GM18867 (cell line): ENCODE results near the gene IFI6.
A peak's percentile ranks its signal among the peaks of the same experiment; 100 is the strongest.
"Not testable (repeated sequence)": the region's sequence is repeated elsewhere in the genome, so short reads cannot be mapped to it uniquely, and the experiment has no call there.

Source experiments
- ATAC-seq: cut with Tn5 transposase; IDR thresholded peaks from one replicate; pipeline ENCODE4 v1.9.1; 2021; ENCODE audit warnings: mild to moderate bottlenecking, moderate library complexity; ENCODE audit not compliant: unreplicated experiment

IFI6 gene, protein sequence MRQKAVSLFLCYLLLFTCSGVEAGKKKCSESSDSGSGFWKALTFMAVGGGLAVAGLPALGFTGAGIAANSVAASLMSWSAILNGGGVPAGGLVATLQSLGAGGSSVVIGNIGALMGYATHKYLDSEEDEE

DNA sequence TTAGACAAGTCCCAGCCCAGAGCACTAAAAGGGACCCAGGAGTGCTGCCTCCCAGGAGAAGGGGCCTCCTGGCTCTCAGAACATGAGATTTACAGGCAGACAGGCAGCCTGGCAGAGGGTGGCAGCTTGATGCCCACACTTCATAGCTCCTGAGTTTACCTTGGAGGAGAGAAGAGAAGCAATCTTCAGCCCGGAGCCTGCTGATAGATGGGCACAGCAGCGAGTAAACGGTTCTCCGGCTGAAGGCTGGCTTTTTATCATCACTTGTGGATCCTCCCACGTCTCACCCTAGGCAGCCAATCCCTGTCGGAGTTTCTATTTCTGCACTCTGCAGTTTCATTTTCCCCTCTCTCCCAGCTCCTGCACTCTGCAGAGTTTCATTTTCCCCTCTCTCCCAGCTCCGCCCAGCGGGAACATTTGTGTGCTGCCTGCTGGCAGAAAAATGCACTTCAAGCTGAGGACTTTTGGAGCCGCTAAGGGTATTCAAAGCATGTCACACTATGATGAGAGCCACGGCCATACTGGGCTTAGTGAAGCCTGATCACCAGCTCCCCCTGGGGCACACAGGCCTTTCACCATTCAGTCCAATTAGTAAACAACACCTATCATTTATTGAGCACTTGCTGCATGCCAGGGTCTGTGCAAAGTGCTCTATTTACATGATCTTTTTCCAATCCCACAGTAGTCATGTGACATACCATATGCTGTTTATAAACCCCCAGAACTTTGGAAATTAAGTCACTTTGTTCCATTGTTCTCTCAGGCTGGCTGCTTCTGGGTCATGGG lies at the start of gene IFI6:
Gene IFI6 (minus strand): TSS at position 229 of the 786 bp plus-strand sequence. CDS start 2,878 bp downstream, outside the sequence.
- ATAC-seq: peak; percentile 83

DNA sequence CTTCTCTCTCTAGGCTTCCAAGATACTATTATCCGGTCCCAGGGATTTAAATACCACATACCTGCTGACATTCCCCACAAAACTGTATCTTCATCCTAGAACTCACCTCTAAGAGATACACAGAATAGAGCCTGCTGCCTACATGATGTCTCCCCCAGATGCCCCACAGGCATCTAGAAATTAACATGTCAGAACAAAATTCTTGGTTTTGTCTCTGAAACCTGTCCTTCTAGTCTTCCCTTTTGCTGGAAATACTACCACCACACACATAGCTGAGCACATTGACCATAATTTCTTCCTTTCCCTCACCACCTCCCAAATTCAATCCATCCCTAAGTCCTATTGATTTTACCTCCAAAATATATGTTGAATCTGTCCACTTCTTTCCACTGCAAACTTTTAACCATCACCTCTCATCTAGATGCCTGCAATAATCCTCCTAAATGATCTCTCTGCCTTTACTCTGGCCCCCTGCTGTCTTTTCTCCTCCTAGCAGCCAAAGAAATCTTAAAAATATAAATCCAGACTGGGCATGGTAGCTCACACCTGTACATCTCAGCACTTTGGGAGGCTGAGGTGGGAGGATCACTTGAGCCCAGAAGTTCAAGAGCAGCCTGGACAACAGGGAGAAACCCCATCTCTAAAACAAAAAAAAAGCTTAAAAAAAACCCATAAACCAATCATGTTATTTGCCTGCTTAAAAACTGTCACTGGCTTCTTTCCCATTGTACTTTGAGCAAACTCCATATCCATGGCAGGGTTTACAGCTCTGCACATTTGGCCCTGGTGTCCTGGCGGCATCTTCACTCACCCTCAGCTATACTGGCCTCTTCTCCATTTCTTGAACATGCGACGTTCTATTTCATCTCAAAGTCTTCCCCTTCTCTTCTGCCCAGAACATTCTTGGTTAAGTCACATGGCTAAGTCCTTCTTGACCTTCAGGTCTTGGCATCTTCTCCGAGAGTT lies 47.6 kb upstream of the IFI6 start:
- ATAC-seq: no peak

DNA sequence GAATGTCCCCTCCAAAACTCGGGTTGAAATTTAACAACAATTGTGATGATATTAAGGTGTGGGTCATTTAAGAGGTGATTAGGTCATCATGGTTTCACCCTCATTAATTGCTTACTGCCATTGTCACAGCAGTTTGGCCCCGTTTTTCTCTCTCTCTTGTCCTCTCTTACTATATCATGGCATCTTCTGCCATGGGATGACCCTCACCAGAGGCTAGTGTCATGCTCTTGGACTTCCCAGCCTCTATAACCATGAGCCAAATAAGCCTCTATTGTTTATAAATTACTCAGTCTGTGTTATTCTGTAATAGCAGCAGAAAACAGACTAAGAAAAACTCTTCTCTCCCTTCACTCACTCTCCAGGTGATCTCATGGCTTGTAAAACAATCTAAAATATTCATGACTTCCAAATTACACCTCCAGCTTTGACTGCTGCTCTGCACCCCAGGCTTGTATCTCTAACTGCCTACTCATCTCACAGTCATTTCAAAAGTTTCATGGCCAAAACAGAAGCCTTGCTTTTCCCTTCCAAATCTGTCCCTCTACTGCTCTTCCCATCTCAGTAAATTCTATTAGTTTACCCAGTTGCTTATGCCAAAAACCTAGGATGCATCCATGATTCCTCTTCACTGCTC lies 44.4 kb upstream of the IFI6 start:
- no peak for ATAC-seq

DNA sequence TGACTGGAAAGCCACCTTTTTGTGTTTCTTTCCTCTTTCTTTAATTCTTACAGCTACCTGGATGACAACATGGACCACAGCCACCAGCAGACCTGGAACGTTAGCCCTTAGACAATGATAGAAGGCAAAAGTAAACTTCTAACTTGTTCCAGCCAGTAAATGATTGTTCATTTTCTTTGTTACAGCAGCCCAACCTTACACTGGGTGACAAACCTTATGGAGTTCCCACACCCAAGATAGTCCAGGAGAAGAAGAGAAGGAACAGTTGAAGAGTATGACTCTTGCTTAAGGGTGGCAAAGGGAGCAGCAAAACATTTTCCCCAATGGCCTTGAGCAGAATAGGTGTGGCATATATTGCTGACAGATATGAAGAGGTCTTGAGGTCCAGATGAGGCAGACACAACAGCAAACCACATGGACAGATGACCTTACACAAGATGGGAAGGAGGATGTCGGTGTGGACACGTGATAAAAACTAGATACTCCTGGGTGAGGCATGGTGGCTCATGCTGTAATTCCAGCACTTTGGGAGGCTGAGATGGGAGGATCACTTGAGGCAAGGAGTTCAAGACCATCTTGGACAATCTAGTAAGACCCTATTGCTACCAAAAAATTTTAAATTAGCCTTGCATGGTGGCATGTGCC lies 42.0 kb upstream of the IFI6 start:
- ATAC-seq: no peak

DNA sequence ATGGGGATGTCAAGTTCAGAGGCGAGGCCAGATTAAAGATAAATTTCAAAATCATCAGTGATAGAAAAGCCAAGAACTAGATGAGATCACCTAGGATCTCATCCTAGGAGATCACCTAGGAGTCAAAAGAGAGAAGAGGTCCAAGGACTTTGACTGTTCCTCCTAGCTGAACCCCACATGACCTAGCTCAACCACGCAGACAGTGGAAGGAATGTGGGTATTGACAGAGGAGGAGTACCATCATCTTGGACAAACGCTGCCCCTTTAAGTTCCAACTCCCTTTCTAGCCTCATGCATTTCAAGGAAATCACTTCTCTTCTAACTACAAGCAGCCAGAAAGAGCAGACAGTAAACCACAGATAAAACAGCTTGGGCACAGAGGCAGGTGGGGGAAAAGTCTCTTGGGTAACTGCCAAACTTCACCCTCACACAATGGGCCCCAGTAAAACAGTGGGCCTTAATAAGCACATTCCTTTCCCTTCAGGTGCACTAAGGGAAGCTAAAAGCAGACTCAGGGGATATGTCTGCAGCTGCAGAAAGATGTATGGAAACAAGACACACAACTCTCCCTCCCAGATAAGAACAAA lies 41.2 kb upstream of the IFI6 start:
- no peak for ATAC-seq

DNA sequence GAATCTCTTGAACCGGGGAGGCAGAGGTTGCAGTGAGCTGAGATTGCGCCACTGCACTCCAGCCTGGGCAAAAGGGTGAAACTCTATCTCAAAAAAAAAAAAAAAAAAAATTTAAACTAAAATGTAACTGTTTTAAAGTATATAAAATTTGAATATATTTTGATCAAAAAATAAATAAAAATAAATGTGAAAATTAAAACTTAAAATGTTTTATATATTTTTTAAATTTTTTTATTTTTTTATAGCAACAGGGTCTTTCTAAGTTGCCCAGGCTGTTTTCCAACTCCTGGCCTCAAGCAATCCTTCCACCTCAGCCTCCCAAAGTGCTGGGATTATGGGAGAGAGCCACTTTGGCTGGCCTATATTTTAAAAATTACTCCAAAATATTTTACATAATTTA lies 38.6 kb upstream of the IFI6 start:
- no peak for ATAC-seq

DNA sequence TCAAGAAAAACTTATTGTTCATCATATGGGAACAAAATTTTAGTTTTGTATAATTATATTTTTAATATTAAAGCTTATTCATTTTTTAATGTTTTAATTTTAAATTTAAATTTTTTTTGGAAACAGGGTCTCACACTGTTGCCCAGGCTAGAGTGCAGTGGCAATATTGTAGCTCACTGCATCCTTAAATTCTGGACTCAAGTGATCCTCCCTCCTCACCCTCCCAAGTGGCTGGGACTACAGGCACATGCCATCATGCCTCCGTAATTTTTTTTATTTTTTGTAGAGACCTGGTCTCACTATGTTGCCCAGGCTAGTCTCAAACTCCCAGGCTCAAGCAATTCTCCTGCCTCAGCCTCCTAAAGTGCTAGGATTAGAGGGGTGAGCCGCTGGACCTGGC lies 33.6 kb upstream of the IFI6 start:
- no peak for ATAC-seq

DNA sequence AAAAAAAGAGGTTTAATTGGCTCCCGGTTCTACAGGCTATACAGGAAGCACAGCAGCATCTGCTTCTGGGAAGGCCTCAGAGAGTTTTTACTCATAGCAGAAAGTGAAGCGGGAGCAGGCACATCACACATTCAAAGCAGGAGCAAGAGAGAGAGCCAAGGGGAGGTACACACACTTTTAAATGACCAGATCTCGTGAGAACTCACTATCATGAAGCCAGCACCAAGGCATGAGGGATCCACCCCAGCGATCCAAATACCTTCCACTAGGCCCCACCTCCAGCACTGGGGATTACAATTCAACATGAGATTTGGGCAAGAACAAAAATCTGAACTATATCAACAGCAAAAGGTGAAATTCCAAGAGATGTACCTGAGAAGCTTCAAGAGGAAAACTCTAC lies 33.0 kb upstream of the IFI6 start:
- no peak for ATAC-seq

DNA sequence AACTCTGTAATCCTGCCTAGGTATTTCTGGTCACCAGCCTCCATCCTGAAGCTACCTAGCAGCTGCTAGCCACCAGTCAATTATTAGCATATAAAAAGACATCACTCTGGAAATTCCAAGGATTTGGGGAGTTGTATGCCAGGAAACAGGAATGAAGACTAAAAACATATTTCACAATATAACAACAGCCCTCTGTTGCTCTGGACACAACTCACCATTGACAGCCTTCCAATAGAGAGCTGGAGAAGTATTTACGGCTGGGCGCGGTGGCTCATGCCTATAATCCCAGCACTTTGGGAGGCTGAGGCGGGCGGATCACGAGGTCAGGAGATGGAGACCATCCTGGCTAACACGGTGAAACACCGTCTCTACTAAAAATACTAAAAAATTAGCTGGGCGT lies 24.8 kb upstream of the IFI6 start:
- ATAC-seq: not testable (repeated sequence)

DNA sequence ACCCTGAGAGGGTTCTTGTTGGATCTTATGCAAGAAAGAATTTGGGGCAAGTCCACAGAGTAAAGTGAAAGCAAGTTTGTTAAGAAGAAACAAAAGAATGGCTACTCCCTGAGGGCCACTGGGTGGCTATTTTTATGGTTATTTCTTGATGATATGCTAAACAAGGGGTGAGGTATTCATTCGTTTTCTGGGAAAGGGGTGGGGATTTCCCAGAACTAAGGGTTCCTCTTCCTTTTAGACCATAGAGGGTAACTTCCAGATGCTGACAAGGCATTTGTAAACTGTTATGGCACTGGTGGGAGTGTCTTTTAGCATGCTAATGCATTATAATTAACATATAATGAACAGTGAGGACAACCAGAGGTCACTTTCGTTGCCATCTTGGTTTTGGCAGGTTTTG lies 18.2 kb upstream of the IFI6 start:
- ATAC-seq: no peak

DNA sequence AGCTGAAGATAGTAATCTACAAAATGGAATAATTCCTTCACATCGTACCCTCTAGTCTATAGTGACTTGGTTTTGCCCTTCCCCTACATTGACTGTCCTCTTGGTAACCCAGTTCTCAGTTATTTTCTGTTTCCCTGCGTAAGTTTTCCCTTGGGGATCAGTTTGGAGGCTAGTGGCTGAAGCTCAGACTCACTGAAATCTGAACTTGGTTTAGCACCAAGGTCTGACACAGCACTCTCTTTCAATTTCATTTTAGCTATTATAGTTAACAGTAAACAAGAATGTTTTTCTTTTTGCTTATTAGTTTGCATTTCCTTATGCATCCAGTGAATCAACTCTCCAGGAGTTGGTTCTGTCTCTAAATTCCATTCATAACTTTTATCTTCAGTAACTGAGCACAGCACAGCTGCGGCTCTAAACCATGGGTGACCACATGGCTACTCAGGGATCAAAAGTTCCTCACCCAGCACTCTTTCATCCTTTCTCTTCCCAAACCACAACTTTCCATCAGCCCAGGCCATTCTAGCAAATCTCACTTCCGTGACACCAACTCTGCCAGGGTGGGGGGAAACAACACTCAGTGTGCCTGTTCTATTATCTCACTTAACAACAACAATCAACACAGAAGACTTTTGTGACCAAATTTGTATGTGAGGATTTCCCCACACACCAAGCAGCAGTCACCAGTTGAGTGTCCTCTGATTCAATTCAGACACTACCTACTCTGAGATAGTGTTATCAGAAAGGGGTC lies 17.6 kb upstream of the IFI6 start:
- ATAC-seq: peak; percentile 53

DNA sequence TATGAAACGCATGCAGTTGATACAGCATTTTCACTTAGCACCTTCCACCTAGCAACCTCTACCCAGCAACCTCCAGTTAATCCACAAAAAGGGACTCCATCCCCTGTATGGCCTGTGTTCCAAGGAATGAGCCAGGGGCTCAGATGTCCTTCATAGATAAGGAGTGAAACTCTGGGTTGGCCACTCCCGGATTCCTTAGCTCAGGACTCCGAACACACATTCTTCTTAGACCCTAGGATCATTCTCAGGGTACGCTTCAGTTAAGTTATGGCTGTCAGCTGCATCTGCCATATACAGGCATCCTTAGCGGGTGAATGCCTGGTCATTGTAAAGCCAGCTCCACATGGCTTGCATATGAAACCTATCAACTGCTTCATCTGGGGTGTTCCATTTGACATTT lies 15.9 kb upstream of the IFI6 start:
- ATAC-seq: no peak

DNA sequence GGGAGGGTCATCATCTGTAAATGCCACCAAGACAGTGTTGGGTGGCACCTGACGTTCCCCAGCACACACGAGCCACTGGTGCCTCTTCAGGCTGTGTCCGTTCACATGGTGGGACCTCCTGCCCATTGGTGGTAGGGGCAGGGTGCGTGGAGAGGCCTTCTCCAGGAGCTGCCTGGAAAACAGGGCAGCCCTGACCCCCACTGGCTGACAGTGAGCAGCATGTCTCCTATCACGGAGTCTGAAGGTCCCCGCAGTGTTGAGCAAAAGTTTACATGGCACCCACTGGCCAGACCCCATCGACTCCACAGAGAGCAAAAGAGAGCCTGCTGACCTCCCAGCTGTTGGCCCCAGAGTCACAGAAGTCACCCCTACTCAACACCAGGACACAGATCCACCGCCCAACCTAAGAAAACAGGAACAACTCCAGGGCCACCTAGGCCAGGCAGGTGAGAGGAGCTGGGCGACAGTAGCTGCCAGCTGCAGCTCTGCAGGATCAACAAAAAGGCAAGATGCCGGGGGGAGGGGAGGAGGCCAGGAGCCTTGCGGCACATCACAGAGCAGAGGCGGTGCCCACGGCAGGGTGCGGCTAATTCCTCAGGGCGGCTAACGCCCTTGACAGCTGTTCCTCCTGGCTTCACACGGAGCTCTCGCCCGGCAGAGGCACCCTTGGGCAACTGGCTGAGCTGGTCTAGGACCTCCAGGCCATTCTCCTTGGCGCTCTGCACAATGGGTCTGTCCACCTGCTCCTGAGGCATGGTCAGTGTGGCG lies 14.4 kb upstream of the IFI6 start:
- no peak for ATAC-seq

DNA sequence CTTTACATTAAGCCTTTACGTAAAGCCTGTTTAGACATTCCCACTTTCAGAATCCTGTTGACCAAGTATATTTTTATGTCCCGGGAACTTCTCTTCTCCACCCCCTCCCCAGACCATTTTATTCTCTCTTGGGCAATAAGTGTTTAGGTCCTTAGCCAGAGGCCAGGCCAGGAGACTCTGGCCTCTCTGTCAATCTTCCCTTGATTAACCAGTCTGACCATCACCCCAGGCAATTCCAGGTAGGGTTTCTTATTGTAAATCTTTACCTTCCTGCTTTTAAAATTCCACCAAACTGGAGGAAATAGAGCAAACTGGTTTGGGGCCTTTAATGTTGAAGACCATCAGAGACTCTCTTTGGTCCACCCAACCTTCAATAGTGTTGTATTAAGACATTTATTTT lies 12.2 kb upstream of the IFI6 start:
- no peak for ATAC-seq

DNA sequence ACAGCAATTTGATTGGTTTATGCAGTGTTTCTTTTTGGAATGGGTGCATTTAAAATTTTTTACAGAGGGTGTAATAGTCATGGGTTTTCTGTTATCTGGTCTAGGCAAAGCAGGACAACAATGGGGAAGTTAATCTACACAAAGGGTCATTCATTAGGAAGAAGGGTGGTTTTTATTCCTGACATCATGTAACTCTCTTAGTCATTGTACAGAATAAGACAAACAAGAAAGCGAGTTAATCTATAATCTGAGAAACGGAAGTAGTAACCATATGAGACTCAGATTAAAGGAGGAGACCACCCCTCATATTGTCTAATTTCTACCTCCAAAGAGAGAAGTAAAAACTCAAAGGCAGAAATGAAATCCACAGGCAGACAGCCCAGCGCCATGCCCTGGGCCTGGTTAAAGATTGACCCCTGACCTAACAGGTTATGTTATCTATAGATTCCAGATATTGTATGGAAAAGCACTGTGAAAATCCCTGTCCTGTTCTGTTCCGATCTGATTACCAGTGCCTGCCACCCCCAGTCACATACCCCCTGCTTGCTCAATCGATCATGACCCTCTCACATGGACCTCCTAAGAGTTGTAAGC lies 10.5 kb upstream of the IFI6 start:
- no peak for ATAC-seq

DNA sequence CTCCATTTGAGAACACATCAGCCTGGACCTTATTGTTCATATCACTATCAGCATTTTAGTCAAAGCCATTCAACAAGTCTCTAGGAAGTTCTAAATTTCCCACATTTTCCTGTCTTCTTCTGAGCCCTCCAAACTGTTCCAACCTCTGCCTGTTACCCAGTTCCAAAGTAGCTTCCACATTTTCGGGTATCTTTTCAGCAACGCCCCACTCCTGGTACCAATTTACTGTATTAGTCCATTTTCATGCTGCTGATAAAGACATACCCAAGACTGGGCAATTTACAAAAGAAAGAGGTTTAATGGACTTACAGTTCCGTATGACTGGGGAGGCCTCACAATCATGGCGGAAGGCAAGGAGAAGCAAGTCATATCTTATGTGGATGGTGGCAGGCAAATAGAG lies 9.6 kb upstream of the IFI6 start:
- not testable (repeated sequence) for ATAC-seq

DNA sequence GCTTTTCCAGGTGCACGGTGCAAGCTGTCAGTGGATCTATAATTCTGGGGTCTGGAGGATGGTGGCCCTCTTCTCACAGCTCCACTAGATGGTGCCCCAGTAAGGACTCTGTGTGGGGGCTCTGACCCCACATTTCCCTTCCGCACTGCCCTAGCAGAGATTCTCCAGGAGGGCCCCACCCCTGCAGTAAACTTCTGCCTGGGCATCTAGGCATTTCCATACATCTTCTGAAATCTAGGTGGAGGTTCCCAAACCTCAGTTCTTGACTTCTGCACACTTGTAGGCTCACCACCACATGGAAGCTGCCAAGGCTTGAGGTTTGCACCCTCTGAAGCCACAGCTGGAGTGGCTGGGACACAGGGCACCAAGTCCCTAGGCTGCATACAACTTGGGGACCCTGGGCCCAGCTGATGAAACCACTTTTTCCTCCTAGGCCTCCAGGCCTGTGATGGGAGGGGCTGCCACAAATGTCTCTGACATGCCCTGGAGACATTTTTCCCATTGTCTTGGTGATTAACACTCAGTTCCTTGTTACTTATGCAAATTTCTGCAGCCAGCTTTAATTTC lies 8.3 kb upstream of the IFI6 start:
- ATAC-seq: not testable (repeated sequence)

DNA sequence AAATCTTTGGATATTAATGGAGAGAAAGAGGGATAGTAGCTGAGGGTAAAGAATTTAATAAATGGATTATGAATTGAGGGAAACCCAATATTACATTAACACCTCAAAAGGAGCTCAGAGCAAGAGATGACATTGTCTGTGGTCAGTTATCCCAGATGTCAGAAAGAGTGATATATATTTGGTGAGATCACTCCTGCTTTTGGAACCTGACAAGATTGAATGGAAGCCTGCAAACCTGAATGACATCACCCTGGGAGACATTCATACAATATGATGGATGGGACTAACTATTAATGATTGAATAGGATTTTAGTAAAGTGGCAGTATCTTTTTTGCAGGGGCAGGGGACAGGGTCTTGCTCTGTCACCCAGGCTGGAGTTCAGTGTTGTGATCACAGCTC lies 6.8 kb upstream of the IFI6 start:
- no peak for ATAC-seq
